SK-N-SH (cell line): ENCODE results near the gene ASCL5. TPM values are rescaled to one million over a fixed set of nuclear protein-coding genes. Genes with fewer than 3 reads are reported as not detected.

Source experiments
- CTCF ChIA-PET: fragments of 300-600, 350-600 bp; formaldehyde crosslinking; extraction: SDS; loops from one replicate; lab custom pipeline; 2021; lab: Yijun Ruan, JAX
- POLR2A ChIA-PET: fragments of 350-600 bp; sonication (Branson Sonifier 250); formaldehyde crosslinking; extraction: SDS; loops from one replicate; lab custom pipeline; 2020; ENCODE audit warnings: antibody characterized with exemption, inconsistent platforms; lab: Yijun Ruan, JAX
- DNase-seq: peaks from one replicate; pipeline ENCODE4 v3.0.0; 2012
- H2AFZ ChIP-seq: fragments of 200-600 bp; sonication (generic); 2 replicates; pipeline ENCODE4 v1.8.1; 2016; ENCODE audit warnings: antibody characterized with exemption, mild to moderate bottlenecking, low read depth
- H3F3A ChIP-seq: fragments of 200-600 bp; sonication (generic); replicated peaks from 2 replicates; pipeline ENCODE3; 2016; ENCODE audit warnings: antibody characterized with exemption, mild to moderate bottlenecking; ENCODE audit not compliant: insufficient read depth
- H3K27ac ChIP-seq, 2 experiments: fragments of 200-500 bp in 1 of 2; fragments of 200-600 bp in 1 of 2; sonication (Bioruptor generic) in 1 of 2; sonication (generic), shearing (Covaris generic) in 1 of 2; 2 replicates each; pipeline versions ENCODE4 v1.5.1 to v1.6.1; 2014 to 2016; ENCODE audit warnings: low read depth in 2 of 2, inconsistent platforms in 1 of 2, low read length in 1 of 2, mild to moderate bottlenecking in 1 of 2, mixed read lengths in 1 of 2
- H3K27me3 ChIP-seq: fragments of 200-600 bp; sonication (generic), shearing (Covaris generic); 2 replicates; pipeline ENCODE4 v1.6.1; 2016; ENCODE audit warnings: mixed run types; ENCODE audit not compliant: insufficient read depth
- H3K36me3 ChIP-seq, 2 experiments: fragments of 200-500 bp in 1 of 2; fragments of 200-600 bp in 1 of 2; sonication (Bioruptor generic) in 1 of 2; sonication (generic) in 1 of 2; replicated peaks in 1 of 2; 2 replicates each; pipeline versions ENCODE3 to v1.5.1; 2014 to 2016; ENCODE audit warnings: low read length in 1 of 2, mild to moderate bottlenecking in 1 of 2; ENCODE audit not compliant: insufficient read depth in 2 of 2, control insufficient read depth in 1 of 2
- H3K4me1 ChIP-seq, 2 experiments: fragments of 200-500 bp in 1 of 2; fragments of 200-600 bp in 1 of 2; sonication (Bioruptor generic) in 1 of 2; sonication (generic), shearing (Covaris generic) in 1 of 2; 2 replicates each; pipeline versions ENCODE4 v1.5.1 to v1.6.1; 2014 to 2016; ENCODE audit warnings: low read depth in 1 of 2, low read length in 1 of 2, mixed run types in 1 of 2; ENCODE audit not compliant: insufficient read depth in 2 of 2, control insufficient read depth in 1 of 2
- H3K4me2 ChIP-seq: fragments of 200-600 bp; sonication (generic), shearing (Covaris generic); 2 replicates; pipeline ENCODE4 v1.6.1; 2017; ENCODE audit warnings: mixed run types
- H3K4me3 ChIP-seq, 2 experiments: fragments of 200-500 bp in 1 of 2; fragments of 200-600 bp in 1 of 2; sonication (Bioruptor generic) in 1 of 2; sonication (generic), shearing (Covaris generic) in 1 of 2; 2 replicates each; pipeline versions ENCODE4 v1.5.1 to v1.8.1; 2014 to 2016; ENCODE audit warnings: low read depth in 2 of 2, inconsistent platforms in 1 of 2, low read length in 1 of 2, mild to moderate bottlenecking in 1 of 2, mixed read lengths in 1 of 2, moderate library complexity in 1 of 2
- H3K79me2 ChIP-seq: fragments of 200-600 bp; sonication (generic); 2 replicates; pipeline ENCODE4 v1.8.1; 2017; ENCODE audit warnings: mild to moderate bottlenecking; ENCODE audit not compliant: insufficient read depth
- H3K9ac ChIP-seq: fragments of 200-600 bp; sonication (generic); 2 replicates; pipeline ENCODE4 v1.6.1; 2017; ENCODE audit warnings: mixed run types
- H3K9me2 ChIP-seq: fragments of 200-600 bp; sonication (generic); 2 replicates; pipeline ENCODE4 v1.6.1; 2017; ENCODE audit warnings: mixed run types
- H3K9me3 ChIP-seq: fragments of 200-600 bp; sonication (generic); 2 replicates; pipeline ENCODE4 v1.6.1; 2017; ENCODE audit warnings: mixed run types, mild to moderate bottlenecking, moderate library complexity
- H4K20me1 ChIP-seq: fragments of 200-600 bp; sonication (generic); 2 replicates; pipeline ENCODE4 v1.6.1; 2017; ENCODE audit warnings: mild to moderate bottlenecking, mixed run types; ENCODE audit not compliant: insufficient read depth
- FOXJ3 ChIP-seq: sonication (generic); formaldehyde crosslinking; IDR thresholded peaks from 2 replicates; pipeline ENCODE4 v1.5.1; 2020; ENCODE audit warnings: mild to moderate bottlenecking, missing genetic modification reagents
- MXI1 ChIP-seq: IDR thresholded peaks from 2 replicates; pipeline ENCODE4 v1.6.1; 2012; ENCODE audit warnings: mild to moderate bottlenecking, low read depth, low read length, improper control_type of control experiment
- RAD21 ChIP-seq: IDR thresholded peaks from 2 replicates; pipeline ENCODE4 v1.6.1; 2012; ENCODE audit warnings: mild to moderate bottlenecking, low read length
- RFX5 ChIP-seq: IDR thresholded peaks from 2 replicates; pipeline ENCODE4 v1.6.1; 2012; ENCODE audit warnings: mild to moderate bottlenecking, improper control_type of control experiment, low read length
- SMC3 ChIP-seq: IDR thresholded peaks from 2 replicates; pipeline ENCODE4 v1.6.1; 2012; ENCODE audit warnings: low read depth, low read length, improper control_type of control experiment
- TAF1 ChIP-seq: IDR thresholded peaks from 2 replicates; pipeline ENCODE4 v1.6.1; 2012; ENCODE audit warnings: low read depth, mild to moderate bottlenecking, low read length, moderate library complexity, borderline replicate concordance
- YY1 ChIP-seq: IDR thresholded peaks from 2 replicates; pipeline ENCODE4 v1.4.0; 2012; ENCODE audit warnings: low read depth, mild to moderate bottlenecking
- WGBS: methylation state at CpG from one replicate; pipeline ENCODE4 v1.1.6; 2017; ENCODE audit warnings: low lambda C conversion rate; 5-methylcytosine and 5-hydroxymethylcytosine counted together
- polyA plus RNA-seq, 3 experiments: library from polyadenylated mRNA; depleted of rRNA; stranded (reverse); fragments of >200 nt; gene quantifications; 2 replicates each; pipeline ENCODE4 v1.2.3, GENCODE V29; 2012
- TF ChIP-seq, protein P1 (sequence below): IDR thresholded peaks from 2 replicates; pipeline ENCODE4 v1.4.0; 2012; ENCODE audit warnings: low read depth, borderline replicate concordance
- TF ChIP-seq, protein P2 (sequence below): fragments of 200-600 bp; sonication (generic); IDR thresholded peaks from 2 replicates; pipeline ENCODE4 v1.6.1; 2017; ENCODE audit warnings: antibody characterized with exemption, mild to moderate bottlenecking, moderate library complexity

ASCL5 gene
- polyA plus RNA-seq, 1 of the 3 experiments (the other 2 are of a cell fraction): not detected

DNA sequence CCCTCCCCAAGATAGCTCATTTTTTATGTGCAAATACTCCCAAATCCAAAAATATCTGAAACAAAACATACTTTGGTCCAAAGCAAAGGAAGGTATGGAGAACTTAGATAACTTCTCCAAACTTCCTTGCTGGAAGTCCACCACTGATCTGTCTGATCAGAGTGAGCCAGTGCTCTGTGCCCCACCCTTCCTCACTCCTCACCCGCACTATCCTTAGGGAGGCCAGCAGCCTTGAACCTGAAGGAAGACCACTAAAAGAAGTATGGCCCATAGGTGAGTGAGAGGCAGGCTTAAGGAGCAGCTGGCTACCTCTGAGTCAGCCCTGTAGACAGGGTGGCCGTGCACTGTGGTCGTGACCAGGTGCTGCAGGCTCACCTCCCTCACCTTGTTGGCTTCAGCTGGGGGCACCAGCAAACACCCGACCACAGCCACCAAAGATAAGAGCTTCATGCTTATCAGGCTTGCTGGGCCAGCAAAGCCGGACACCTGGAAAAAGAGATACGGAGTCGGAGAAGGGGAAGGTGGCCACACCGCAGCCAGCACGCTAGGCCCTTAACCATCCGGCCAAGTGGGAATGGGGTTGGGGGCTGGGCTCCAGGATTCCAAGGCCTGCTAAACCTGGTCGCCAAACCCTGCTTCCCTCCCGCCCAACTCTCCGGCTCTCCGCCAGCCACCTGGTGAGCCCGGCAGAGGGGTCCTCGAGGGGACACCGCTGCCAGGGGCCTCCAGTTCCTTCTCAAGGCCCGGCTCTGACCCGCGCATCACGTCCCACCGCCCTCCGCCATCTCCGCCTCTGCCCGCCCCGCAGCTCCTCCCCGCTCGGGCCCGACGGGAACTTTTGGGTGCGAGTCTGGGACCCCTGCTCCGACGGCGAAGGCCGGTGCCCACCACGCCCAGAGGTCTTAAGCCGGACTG is 26.7 kb upstream of the ASCL5 start:
- Histone ChIP-seq H3K4me3 (peak overlapping the region; percentile 63 to 84), H4K20me1 (no peaks in the 10 kb centered on the region), H3K79me2 (peaks cover 15% of the 10 kb centered on the region), H3K9me2 (no peaks in the 10 kb centered on the region), H3K36me3 (peaks cover 17 to 35% of the 10 kb centered on the region in 2 experiments), H3K27me3 (no peaks in the 10 kb centered on the region), H3F3A (no peaks in the 10 kb centered on the region), H2AFZ (peak overlapping the region; percentile 95), H3K4me1 (peaks cover 11 to 16% of the 10 kb centered on the region in 2 experiments; a peak in 3 of 4 replicates), H3K4me2 (peak overlapping the region; percentile 99), H3K9ac (peak overlapping the region; percentile 75), H3K9me3 (no peaks in the 10 kb centered on the region), H3K27ac (peak overlapping the region in 1 of 2 experiments; percentile 86; a peak in 2 of 4 replicates)
- TF ChIP-seq YY1: peak; percentile 69; the same call in 1 of the 2 replicates
- 0 out of 2 replicates have a peak, but pooled peaks have one; percentile 31 for TF ChIP-seq TAF1
- no peak for TF ChIP-seq RFX5
- TF ChIP-seq MXI1: peak; percentile 51
- DNase-seq: no peak
- WGBS: 5% methylated on average over 14 of the region's 37 CpGs
- ChIA-PET CTCF (interaction anchor here (0.6 to 3.0 kb wide), 10 partner anchors 13 to 207 kb away, joined by 3 to 15 read pairs (median 3); no protein-coding TSS in a partner anchor), POLR2A (interaction anchor here (0.7 to 1.2 kb wide), 7 partner anchors 11 to 34 kb away, joined by 3 to 4 read pairs (median 3); no protein-coding TSS in a partner anchor)

DNA sequence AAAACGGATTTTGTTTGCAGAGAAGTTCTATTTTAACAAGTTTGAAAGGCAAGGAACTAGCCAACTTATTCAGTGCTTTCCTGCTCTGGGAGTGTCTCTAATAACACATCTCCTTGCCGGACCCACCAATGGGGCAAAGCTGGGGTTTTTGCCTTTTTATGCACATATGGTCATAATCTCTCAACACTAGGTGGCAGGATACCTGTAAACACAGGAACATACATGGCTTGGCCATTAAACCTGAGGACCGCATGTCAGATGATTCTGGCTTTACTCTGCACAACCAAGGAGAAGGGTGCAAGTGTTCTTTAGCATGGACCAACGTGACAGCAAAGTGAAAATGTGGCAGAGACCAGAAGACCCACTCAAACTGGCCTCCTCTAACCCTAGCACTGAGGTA is 22.4 kb upstream of the ASCL5 start:
- POLR2A ChIA-PET: no interaction called here
- WGBS: 74% methylated on average over 4 of the region's 4 CpGs
- DNase-seq: peak; percentile 69

More for the DNA sequence above, 22.4 kb upstream of the ASCL5 start:
- Histone ChIP-seq H4K20me1 (no peaks in the 10 kb centered on the region), H2AFZ (no peak overlapping the region), H3K9me3 (no peaks in the 10 kb centered on the region), H3K36me3 (peaks cover 35 to 73% of the 10 kb centered on the region in 2 experiments), H3K4me3 (no peak overlapping the region), H3K79me2 (peaks cover 15% of the 10 kb centered on the region), H3K4me1 (peaks cover 10 to 11% of the 10 kb centered on the region in 2 experiments; a peak in 3 of 4 replicates), H3K27me3 (no peaks in the 10 kb centered on the region), H3K27ac (no peak overlapping the region), H3K4me2 (no peak overlapping the region), H3F3A (no peaks in the 10 kb centered on the region), H3K9ac (no peak overlapping the region), H3K9me2 (no peaks in the 10 kb centered on the region)
- CTCF ChIA-PET: interaction anchor here (0.6 to 4.6 kb wide), 14 partner anchors 9 to 212 kb away, joined by 3 to 26 read pairs (median 7); no protein-coding TSS in a partner anchor
- TF ChIP-seq, protein P1, sequence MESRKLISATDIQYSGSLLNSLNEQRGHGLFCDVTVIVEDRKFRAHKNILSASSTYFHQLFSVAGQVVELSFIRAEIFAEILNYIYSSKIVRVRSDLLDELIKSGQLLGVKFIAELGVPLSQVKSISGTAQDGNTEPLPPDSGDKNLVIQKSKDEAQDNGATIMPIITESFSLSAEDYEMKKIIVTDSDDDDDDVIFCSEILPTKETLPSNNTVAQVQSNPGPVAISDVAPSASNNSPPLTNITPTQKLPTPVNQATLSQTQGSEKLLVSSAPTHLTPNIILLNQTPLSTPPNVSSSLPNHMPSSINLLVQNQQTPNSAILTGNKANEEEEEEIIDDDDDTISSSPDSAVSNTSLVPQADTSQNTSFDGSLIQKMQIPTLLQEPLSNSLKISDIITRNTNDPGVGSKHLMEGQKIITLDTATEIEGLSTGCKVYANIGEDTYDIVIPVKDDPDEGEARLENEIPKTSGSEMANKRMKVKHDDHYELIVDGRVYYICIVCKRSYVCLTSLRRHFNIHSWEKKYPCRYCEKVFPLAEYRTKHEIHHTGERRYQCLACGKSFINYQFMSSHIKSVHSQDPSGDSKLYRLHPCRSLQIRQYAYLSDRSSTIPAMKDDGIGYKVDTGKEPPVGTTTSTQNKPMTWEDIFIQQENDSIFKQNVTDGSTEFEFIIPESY: no peak
- TF ChIP-seq SMC3 (peak; percentile 56), FOXJ3 (CRISPR knock-in tag) (no peak), MXI1 (peak; percentile 20; the same call in 1 of the 2 replicates), RAD21 (peak; percentile 56)
- TF ChIP-seq, protein P2, sequence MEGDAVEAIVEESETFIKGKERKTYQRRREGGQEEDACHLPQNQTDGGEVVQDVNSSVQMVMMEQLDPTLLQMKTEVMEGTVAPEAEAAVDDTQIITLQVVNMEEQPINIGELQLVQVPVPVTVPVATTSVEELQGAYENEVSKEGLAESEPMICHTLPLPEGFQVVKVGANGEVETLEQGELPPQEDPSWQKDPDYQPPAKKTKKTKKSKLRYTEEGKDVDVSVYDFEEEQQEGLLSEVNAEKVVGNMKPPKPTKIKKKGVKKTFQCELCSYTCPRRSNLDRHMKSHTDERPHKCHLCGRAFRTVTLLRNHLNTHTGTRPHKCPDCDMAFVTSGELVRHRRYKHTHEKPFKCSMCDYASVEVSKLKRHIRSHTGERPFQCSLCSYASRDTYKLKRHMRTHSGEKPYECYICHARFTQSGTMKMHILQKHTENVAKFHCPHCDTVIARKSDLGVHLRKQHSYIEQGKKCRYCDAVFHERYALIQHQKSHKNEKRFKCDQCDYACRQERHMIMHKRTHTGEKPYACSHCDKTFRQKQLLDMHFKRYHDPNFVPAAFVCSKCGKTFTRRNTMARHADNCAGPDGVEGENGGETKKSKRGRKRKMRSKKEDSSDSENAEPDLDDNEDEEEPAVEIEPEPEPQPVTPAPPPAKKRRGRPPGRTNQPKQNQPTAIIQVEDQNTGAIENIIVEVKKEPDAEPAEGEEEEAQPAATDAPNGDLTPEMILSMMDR: peak; percentile 60
